Measurements from ENCODE around the gene ERN1.

DNA sequence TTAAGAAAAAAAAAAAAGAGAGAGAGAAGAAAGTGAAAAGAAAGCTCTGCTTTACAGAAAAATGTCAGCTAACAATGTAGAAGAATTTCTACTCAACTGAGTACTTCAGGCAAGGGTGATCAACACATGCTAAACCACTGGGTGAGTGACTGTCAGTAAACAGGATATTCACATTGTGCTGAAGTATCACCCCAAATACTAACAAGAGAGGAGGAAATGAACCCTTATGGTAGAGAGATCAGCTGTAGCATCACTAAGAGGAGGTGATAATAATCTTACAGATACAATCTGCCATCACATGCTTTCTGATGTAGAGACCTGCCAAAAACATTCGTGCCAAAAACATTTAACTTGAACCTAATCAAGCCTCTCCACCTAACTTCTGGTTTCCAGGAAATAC lies 78.8 kb downstream of the ERN1 start:
- TF ChIP-seq, protein P1, sequence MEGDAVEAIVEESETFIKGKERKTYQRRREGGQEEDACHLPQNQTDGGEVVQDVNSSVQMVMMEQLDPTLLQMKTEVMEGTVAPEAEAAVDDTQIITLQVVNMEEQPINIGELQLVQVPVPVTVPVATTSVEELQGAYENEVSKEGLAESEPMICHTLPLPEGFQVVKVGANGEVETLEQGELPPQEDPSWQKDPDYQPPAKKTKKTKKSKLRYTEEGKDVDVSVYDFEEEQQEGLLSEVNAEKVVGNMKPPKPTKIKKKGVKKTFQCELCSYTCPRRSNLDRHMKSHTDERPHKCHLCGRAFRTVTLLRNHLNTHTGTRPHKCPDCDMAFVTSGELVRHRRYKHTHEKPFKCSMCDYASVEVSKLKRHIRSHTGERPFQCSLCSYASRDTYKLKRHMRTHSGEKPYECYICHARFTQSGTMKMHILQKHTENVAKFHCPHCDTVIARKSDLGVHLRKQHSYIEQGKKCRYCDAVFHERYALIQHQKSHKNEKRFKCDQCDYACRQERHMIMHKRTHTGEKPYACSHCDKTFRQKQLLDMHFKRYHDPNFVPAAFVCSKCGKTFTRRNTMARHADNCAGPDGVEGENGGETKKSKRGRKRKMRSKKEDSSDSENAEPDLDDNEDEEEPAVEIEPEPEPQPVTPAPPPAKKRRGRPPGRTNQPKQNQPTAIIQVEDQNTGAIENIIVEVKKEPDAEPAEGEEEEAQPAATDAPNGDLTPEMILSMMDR (IDR thresholded peaks at IDR 0.05), result no peak
- TF ChIP-seq POLR2A (IDR thresholded peaks at IDR 0.05), result no peak
